VCaP (cell line): ENCODE results near the gene ARMC3.

ENCODE experiments used
- H3K27ac ChIP-seq: fragments of 450-650 bp; 2 replicates; pipeline ENCODE4 v1.5.1; 2017
- TF ChIP-seq, protein P1 (sequence below): fragments of 450-650 bp; conservative IDR thresholded peaks from 2 replicates; pipeline ENCODE4 v1.5.1; 2017; ENCODE audit warnings: mild to moderate bottlenecking, moderate library complexity

ARMC3 gene

GRCh38 chr10:22931948-22932347 is 4.1 kb downstream of the ARMC3 start:
- no peak overlapping the region for H3K27ac ChIP-seq

DNA sequence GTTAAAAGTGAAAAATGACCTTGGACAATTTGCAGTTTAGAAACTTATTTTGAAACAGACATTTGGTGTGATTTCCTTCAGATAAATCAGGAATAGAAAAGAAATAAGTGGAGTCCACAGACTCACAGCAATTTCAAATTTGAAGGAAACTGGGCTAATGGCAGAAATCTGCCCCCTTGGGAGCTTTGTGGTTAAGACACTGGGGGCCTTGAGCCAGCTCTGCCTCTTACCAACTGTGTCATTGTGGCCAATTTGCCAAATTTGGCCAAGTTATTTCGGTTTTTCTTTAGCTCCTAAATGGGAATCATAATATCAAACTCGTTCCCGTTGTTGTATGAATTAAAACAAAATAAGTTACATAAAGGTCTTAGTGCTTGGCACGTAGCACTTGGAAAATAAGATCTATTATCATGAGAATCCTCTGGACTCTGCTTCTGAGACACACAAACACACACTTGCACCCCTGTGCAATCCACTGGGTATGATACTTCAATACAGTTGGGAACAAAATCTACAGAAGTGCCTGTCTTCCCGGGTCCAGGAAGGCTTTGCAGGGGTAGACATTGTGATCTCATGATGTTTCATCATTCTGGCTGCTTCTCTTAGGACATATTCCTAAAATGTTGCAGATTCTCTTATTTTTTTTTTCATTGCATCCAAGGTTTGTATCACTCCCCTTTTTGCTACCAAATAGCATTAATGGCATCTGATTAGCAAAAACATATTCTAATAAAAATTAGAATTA is 4.9 kb downstream of the ARMC3 start:
- no peak overlapping the region for H3K27ac ChIP-seq
- TF ChIP-seq, protein P1, sequence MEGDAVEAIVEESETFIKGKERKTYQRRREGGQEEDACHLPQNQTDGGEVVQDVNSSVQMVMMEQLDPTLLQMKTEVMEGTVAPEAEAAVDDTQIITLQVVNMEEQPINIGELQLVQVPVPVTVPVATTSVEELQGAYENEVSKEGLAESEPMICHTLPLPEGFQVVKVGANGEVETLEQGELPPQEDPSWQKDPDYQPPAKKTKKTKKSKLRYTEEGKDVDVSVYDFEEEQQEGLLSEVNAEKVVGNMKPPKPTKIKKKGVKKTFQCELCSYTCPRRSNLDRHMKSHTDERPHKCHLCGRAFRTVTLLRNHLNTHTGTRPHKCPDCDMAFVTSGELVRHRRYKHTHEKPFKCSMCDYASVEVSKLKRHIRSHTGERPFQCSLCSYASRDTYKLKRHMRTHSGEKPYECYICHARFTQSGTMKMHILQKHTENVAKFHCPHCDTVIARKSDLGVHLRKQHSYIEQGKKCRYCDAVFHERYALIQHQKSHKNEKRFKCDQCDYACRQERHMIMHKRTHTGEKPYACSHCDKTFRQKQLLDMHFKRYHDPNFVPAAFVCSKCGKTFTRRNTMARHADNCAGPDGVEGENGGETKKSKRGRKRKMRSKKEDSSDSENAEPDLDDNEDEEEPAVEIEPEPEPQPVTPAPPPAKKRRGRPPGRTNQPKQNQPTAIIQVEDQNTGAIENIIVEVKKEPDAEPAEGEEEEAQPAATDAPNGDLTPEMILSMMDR, result no peak

More at GRCh38 chr10:22931948-22932347, 4.1 kb downstream of the ARMC3 start:
- TF ChIP-seq, protein P1, result no peak

DNA sequence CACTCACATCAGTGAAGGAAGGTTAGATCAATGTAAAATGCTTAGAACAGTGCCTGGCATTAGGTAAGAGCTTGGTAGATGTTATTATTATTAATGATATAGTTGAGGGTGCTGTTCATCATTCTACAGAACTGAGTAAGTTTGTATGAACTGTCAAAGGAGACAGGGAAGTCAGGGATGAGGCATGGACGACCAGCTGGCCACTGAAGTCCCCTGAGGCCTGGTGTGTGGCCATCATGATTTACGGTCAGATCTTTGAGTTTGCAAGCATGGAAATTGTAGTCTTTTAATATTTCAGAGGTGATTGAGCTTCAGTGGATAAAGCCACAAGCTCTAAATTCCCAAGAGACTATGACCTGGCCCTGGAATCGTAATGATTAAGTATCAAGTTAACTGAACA is 6.9 kb downstream of the ARMC3 start:
- H3K27ac ChIP-seq, result no peak overlapping the region
- TF ChIP-seq, protein P1, result no peak

DNA sequence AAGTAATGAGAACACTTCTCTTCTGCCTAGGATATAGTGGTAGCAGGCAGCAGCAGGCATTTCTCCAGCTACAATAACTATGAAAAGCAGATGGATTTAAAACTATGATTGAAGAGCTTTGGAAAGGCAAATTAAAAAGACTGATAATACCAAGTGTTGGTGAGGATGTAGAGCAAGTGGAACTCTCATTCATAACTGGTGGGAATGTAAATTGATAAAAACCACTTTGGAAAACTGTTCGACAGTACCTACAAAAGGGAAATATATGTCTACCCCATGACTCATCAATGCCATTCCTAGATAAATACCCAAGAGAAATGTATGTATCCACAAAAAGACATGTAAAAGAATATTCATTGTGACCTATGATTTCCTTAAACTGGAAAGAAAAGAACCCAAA is 14.6 kb downstream of the ARMC3 start:
- TF ChIP-seq, protein P1, result no peak
- no peak overlapping the region for H3K27ac ChIP-seq

- no peak overlapping the region for H3K27ac ChIP-seq
- TF ChIP-seq, protein P1, result no peak
These were observed 18.3 kb downstream of the ARMC3 start for GRCh38 chr10:22945934-22946673.

DNA sequence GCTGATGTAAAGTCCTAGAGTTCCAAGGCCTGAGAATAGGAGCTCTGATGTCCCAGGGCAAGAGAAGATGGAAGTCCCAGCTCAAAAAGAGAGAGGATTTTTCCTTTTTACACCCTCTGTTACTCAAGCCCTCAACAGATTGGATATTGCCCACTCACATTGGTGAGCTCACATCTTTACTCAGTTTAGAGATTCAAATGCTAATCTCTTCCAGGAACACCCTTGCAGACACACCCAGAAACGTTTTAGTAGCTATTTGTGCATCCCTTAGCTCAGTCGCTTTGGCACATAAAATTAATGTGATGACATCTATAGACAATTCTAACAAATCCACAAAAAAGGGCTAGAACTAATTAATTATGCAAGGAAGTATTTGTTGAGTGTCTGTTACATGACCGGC is 27.1 kb downstream of the ARMC3 start:
- no peak overlapping the region for H3K27ac ChIP-seq
- TF ChIP-seq, protein P1, result no peak

- H3K27ac ChIP-seq, result peak overlapping the region; percentile 16; the same call in 1 of the 2 replicates
- TF ChIP-seq, protein P1, result no peak
These were observed 30.5 kb downstream of the ARMC3 start for GRCh38 chr10:22958338-22958737.
